ENCODE data around the gene LY6G5C. TPM values are rescaled to one million over a fixed set of nuclear protein-coding genes. Genes with fewer than 3 reads are reported as not detected.
A peak's percentile ranks its signal among the peaks of the same experiment; 100 is the strongest.

The LY6G5C gene
- total and polyA plus RNA-seq, 2 of the 13 experiments (the other 11 are each of a cell fraction or from before 2014, with no cell fraction given): 0.33 to 0.55 TPM

GRCh38 chr6:31652925-31653724 is 27.7 kb downstream of the LY6G5C start (continued):
- TF ChIP-seq RNF219 (CRISPR knock-in tag; IDR thresholded peaks at IDR 0.05) (no peak), SP2 (CRISPR knock-in tag; IDR thresholded peaks at IDR 0.05) (0 out of 2 replicates have a peak, but pooled peaks have one; percentile 0), ZSCAN30 (CRISPR knock-in tag; IDR thresholded peaks at IDR 0.05) (no peak), SATB2 (CRISPR knock-in tag; IDR thresholded peaks at IDR 0.05) (no peak), ZNF780A (CRISPR knock-in tag; IDR thresholded peaks at IDR 0.05) (no peak), CBFB (CRISPR knock-in tag; IDR thresholded peaks at IDR 0.05) (no peak), ZSCAN22 (CRISPR knock-in tag; IDR thresholded peaks at IDR 0.05) (no peak), ZNF724P (CRISPR knock-in tag; IDR thresholded peaks at IDR 0.05; ENCODE audit: borderline replicate concordance) (no peak), ZNF549 (CRISPR knock-in tag; IDR thresholded peaks at IDR 0.05) (no peak), ZNF207 (IDR thresholded peaks at IDR 0.05; ENCODE audit: borderline replicate concordance) (no peak), SMAD1 (CRISPR knock-in tag; IDR thresholded peaks at IDR 0.05; ENCODE audit: borderline replicate concordance, low read depth) (no peak; the same call in 1 of the 2 replicates), ZBTB25 (CRISPR knock-in tag; IDR thresholded peaks at IDR 0.05) (no peak), NFYB (CRISPR knock-in tag; IDR thresholded peaks at IDR 0.05) (0 out of 2 replicates have a peak, but pooled peaks have one; percentile 4), HNRNPUL1 (IDR thresholded peaks at IDR 0.05; ENCODE audit: low read depth, low read length) (no peak), NR2F6 (IDR thresholded peaks at IDR 0.05) (peak; percentile 70), NR2F6 (CRISPR knock-in tag; IDR thresholded peaks at IDR 0.05) (no peak), ZNF230 (CRISPR knock-in tag; IDR thresholded peaks at IDR 0.05) (no peak), ZSCAN21 (CRISPR knock-in tag; IDR thresholded peaks at IDR 0.05; ENCODE audit: borderline replicate concordance) (no peak)
- TF ChIP-seq, protein P1, sequence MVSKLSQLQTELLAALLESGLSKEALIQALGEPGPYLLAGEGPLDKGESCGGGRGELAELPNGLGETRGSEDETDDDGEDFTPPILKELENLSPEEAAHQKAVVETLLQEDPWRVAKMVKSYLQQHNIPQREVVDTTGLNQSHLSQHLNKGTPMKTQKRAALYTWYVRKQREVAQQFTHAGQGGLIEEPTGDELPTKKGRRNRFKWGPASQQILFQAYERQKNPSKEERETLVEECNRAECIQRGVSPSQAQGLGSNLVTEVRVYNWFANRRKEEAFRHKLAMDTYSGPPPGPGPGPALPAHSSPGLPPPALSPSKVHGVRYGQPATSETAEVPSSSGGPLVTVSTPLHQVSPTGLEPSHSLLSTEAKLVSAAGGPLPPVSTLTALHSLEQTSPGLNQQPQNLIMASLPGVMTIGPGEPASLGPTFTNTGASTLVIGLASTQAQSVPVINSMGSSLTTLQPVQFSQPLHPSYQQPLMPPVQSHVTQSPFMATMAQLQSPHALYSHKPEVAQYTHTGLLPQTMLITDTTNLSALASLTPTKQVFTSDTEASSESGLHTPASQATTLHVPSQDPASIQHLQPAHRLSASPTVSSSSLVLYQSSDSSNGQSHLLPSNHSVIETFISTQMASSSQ (IDR thresholded peaks at IDR 0.05; ENCODE audit: low read depth): peak; percentile 50
- TF ChIP-seq, protein P1 (CRISPR knock-in tag; IDR thresholded peaks at IDR 0.05; ENCODE audit: borderline replicate concordance): no peak; the same call in 1 of the 2 replicates
- TF ChIP-seq, protein P2, sequence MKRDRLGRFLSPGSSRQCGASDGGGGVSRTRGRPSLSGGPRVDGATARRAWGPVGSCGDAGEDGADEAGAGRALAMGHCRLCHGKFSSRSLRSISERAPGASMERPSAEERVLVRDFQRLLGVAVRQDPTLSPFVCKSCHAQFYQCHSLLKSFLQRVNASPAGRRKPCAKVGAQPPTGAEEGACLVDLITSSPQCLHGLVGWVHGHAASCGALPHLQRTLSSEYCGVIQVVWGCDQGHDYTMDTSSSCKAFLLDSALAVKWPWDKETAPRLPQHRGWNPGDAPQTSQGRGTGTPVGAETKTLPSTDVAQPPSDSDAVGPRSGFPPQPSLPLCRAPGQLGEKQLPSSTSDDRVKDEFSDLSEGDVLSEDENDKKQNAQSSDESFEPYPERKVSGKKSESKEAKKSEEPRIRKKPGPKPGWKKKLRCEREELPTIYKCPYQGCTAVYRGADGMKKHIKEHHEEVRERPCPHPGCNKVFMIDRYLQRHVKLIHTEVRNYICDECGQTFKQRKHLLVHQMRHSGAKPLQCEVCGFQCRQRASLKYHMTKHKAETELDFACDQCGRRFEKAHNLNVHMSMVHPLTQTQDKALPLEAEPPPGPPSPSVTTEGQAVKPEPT (CRISPR knock-in tag; IDR thresholded peaks at IDR 0.05; ENCODE audit: low read depth): 0 out of 2 replicates have a peak, but pooled peaks have one; percentile 52
